Common myeloid progenitor, CD34-positive (primary cell): Measurements from ENCODE around the gene RNF123.
A peak's percentile ranks its signal among the peaks of the same experiment; 100 is the strongest.
"Not testable (repeated sequence)": the region's sequence is repeated elsewhere in the genome, so short reads cannot be mapped to it uniquely, and the experiment has no call there.

ENCODE experiments used
- CTCF ChIA-PET: fragments of 350-600 bp; sonication (Branson Sonifier 250); formaldehyde crosslinking; loops from one replicate; lab custom pipeline; 2021; ENCODE audit warnings: antibody characterized with exemption; lab: Charles Lee
- POLR2A ChIA-PET: fragments of 350-600 bp; sonication (Branson Sonifier 250); formaldehyde crosslinking; loops from one replicate; lab custom pipeline; 2021; ENCODE audit warnings: antibody characterized with exemption; lab: Charles Lee
- DNase-seq, 3 donors: peaks; one replicate each; pipeline versions ENCODE4 v3.0.0 to v3.0.0-alpha.2; 2013
- H3K27ac ChIP-seq, 2 experiments: 1 replicate in 1 of 2; 2 replicates in 1 of 2; pipeline ENCODE4 v1.7.0; 2013; ENCODE audit warnings: inconsistent platforms in 2 of 2, low read length in 2 of 2, mild to moderate bottlenecking in 2 of 2, low read depth in 1 of 2, moderate library complexity in 1 of 2; ENCODE audit not compliant: severe bottlenecking in 2 of 2, insufficient read depth in 1 of 2, poor library complexity in 1 of 2
- H3K27me3 ChIP-seq, 5 experiments: replicated peaks in 2 of 5; 1 replicate in 3 of 5; 2 replicates in 2 of 5; pipeline versions ENCODE4 v1.6.1 to v1.7.0; 2013; ENCODE audit warnings: low read length in 4 of 5, mild to moderate bottlenecking in 2 of 5, moderate library complexity in 2 of 5, inconsistent platforms in 1 of 5; ENCODE audit not compliant: insufficient read depth in 5 of 5, control insufficient read depth in 4 of 5
- H3K36me3 ChIP-seq, 4 experiments: 1 replicate in 2 of 4; 2 replicates in 2 of 4; pipeline versions ENCODE4 v1.6.1 to v1.7.0; 2013; ENCODE audit warnings: low read length in 3 of 4, control low read depth in 1 of 4, mild to moderate bottlenecking in 1 of 4; ENCODE audit not compliant: control insufficient read depth in 4 of 4, insufficient read depth in 4 of 4
- H3K4me1 ChIP-seq, 4 experiments: 1 replicate in 3 of 4; 2 replicates in 1 of 4; pipeline versions ENCODE4 v1.6.1 to v1.7.1; 2013; ENCODE audit warnings: low read length in 3 of 4, mild to moderate bottlenecking in 3 of 4, control low read depth in 1 of 4, inconsistent platforms in 1 of 4, moderate library complexity in 1 of 4; ENCODE audit not compliant: control insufficient read depth in 4 of 4, insufficient read depth in 4 of 4; ENCODE audit errors: control extremely low read depth in 1 of 4
- H3K4me3 ChIP-seq, 7 experiments: 1 replicate in 4 of 7; 2 replicates in 3 of 7; pipeline versions ENCODE4 v1.5.1 to v1.7.0; 2013; ENCODE audit warnings: mild to moderate bottlenecking in 7 of 7, low read length in 6 of 7, moderate library complexity in 6 of 7, inconsistent platforms in 2 of 7, low read depth in 2 of 7, control low read depth in 1 of 7; ENCODE audit not compliant: insufficient read depth in 4 of 7, control insufficient read depth in 1 of 7; ENCODE audit errors: extremely low read depth in 1 of 7
- H3K9me3 ChIP-seq, 5 experiments: 1 replicate in 4 of 5; 2 replicates in 1 of 5; pipeline versions ENCODE4 v1.6.1 to v1.7.1; 2013; ENCODE audit warnings: low read length in 4 of 5, mild to moderate bottlenecking in 2 of 5, inconsistent platforms in 1 of 5, low read depth in 1 of 5, moderate library complexity in 1 of 5; ENCODE audit not compliant: control insufficient read depth in 4 of 5, insufficient read depth in 2 of 5; ENCODE audit errors: control extremely low read depth in 1 of 5
- WGBS: methylation state at CpG from one replicate; pipeline ENCODE4 v1.1.5; 2013; ENCODE audit not compliant: insufficient coverage; 5-methylcytosine and 5-hydroxymethylcytosine counted together

RNF123 gene

DNA sequence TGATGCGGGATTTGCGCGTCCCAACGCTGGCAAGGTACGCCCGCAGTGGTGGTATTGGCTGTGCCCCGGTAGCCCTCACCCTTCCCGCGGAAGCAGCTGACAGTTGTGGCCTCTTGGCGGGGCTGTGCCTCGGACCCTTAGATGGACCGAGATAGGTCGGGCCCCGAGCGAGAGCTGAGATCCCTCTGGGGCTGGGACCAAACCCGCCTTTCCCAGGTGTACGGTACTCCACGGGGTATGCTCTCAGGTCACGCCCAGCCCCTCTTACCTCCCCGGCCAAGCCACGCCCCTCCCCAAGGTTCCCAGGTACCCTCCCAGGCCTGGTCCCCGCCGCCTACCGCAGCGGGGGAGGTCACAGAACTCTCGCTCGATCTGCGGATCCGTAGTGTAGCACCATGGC lies 3.0 kb upstream of the RNF123 start:
- H3K27ac ChIP-seq, H3K9me3 ChIP-seq, POLR2A ChIA-PET: not testable (repeated sequence)
- peaks cover 6 to 32% (median 24%) of the 10 kb centered on the region in 4 experiments for H3K36me3 ChIP-seq
- H3K27me3 ChIP-seq, result peaks cover 0 to 14% (median 2%) of the 10 kb centered on the region in 5 experiments
- CTCF ChIA-PET, result interaction anchor here (0.6 kb wide), 1 partner anchor 591 kb away, joined by 4 read pairs; no protein-coding TSS in a partner anchor
- WGBS, result 2% methylated on average over 16 of the region's 29 CpGs
- H3K4me3 ChIP-seq, result peak overlapping the region in 5 of 7 experiments; percentile 26 to 69 (median 37)
- peaks cover 0 to 29% (median 24%) of the 10 kb centered on the region in 4 experiments for H3K4me1 ChIP-seq
- peak in 1 of 3 donors; percentile 32 for DNase-seq

DNA sequence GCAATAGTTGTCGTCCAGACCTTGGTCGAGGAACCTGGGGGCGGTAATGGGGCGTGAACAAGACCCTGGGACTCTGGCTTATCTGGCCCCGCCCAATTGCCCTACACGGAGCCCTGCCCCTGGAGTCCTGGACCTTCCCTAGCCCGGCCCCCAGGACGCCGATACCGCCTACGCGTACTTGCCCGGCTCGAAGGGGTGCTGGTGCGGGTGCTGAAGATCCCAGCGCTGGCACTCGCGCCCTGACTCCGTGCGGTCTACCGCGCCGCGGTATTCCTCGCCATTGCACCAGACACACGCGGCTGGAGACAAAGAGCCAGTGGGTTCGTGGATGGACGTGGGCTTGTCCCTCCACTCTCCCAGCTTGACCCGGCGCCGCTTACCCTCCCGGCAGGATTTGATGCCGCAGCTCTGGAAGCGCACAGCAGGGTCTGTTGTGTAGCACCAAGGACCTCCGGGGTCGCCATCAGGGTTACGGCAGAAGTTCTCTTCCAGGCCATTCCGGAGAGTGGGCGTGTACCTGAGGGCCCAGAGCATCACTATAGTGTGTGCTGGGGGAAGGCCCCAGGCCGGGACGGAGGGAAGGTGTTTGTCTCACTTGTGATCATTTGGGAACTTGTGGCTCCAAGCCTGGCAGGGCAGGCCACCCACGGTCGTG lies 2.5 kb upstream of the RNF123 start:
- peak; percentile 34 to 63 (median 51) for DNase-seq
- H3K4me1 ChIP-seq, result peaks cover 0 to 30% (median 25%) of the 10 kb centered on the region in 4 experiments
- 18% methylated on average over 37 of the region's 44 CpGs for WGBS
- H3K36me3 ChIP-seq, result peaks cover 6 to 26% (median 19%) of the 10 kb centered on the region in 4 experiments
- H3K9me3 ChIP-seq, CTCF ChIA-PET, POLR2A ChIA-PET, H3K27ac ChIP-seq: not testable (repeated sequence)
- peaks cover 0 to 14% (median 2%) of the 10 kb centered on the region in 5 experiments for H3K27me3 ChIP-seq
- peak overlapping the region in 5 of 7 experiments; percentile 26 to 69 (median 37) for H3K4me3 ChIP-seq

DNA sequence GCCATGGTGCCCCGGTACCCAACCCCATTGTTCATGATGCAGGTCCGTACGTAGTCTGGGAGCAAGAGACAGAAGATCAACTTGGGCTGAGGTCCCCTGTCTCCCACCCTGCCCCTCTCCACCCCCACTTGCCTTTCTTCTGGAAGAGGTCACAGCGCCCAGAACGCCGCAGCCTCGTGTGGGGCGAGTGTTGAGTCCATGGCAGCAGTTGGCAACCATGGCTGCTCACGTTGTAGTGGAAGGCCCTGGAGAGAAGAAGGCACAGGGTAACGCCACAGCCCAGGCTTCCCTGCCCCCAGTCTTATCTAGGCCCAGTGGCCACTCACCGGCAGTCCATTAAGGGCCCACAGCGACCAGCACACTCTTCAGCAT lies 1.9 kb upstream of the RNF123 start:
- POLR2A ChIA-PET, CTCF ChIA-PET, H3K4me3 ChIP-seq, H3K9me3 ChIP-seq, H3K27ac ChIP-seq, DNase-seq: not testable (repeated sequence)
- Histone ChIP-seq H3K36me3 (peaks cover 6 to 21% (median 14%) of the 10 kb centered on the region in 4 experiments), H3K4me1 (peaks cover 0 to 30% (median 25%) of the 10 kb centered on the region in 4 experiments), H3K27me3 (peaks cover 0 to 14% (median 2%) of the 10 kb centered on the region in 5 experiments)
- WGBS, result 100% methylated on average over 3 of the region's 12 CpGs

DNA sequence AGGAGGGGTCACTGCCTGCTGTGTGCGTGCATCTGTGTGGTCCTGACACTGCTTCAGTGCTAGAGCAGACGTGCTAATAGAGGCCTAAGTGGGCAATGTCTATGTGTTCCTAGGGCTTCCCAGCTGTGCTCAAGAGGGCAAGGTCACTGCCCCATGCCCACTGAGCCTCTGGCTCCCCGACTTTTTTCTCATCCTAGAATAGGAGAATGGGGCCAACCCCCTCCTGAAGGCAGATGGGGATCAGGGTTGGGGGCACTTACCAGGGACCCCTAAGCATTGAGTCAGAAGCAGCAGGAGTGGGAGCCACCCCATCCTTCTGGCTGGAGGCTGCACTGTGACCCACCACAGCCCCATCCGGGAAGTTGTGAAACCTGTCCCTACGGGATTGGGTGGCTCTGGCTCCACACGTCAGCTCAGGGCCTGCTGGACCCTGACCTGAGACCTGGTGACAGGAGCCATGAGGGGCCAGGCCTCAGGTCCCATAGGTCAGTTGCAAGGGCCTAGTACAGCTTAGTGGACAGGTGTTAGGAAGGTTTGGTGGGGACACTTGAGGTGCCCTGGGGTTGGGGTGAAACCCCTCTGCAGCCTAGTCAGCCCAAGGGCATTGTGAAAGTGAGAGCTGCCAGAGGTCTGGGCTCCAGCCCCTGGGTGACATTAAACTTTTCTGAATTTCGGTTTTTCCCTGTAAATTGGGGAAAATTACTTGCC lies 865 bp upstream of the RNF123 start:
- peaks cover 2 to 10% (median 5%) of the 10 kb centered on the region in 4 experiments for H3K36me3 ChIP-seq
- peak overlapping the region in 6 of 7 experiments; percentile 80 to 91 (median 85) for H3K4me3 ChIP-seq
- DNase-seq, H3K9me3 ChIP-seq, CTCF ChIA-PET: not testable (repeated sequence)
- POLR2A ChIA-PET, result interaction anchor here (0.6 kb wide), 1 partner anchor 24 kb away, joined by 3 read pairs; no protein-coding TSS in a partner anchor
- 100% methylated on average over 4 of the region's 7 CpGs for WGBS
- peaks cover 0 to 30% (median 25%) of the 10 kb centered on the region in 4 experiments for H3K4me1 ChIP-seq
- peaks cover 0 to 14% (median 2%) of the 10 kb centered on the region in 5 experiments for H3K27me3 ChIP-seq
- peak overlapping the region in 1 of 2 experiments; percentile 83 for H3K27ac ChIP-seq

DNA sequence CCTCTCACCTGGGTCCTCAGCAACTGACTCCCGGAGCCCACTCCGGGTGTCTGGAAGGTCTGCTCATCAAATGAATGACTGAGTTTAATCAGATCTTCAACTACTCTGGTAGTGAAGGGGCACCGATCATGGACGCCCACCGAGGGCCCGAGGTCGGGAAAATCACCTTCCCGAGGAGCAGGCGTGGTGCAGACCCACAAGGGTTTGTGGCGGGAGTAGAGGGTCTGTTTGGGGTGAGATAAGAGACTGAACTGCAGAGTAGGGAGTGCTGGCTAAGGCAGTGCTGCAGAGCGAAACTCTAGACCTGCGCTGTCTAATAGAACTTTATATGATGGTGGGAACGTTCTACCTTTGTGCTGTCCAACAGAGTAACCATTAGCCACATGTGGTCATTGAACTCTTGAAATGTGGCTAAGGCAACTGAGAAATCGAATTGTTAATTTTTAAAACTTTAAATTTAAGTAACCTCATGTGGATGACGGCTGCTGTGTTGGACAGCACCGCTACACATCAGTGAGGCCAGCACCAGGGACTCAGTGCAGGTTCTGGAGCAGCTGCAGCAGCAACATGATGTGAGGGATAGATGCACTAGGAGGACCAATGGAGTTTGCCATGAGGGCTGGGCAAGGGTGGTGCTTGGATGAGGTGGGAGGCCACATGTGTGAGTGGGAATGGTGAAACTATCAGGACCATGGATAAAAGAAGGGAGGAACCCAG lies 709 bp downstream of the RNF123 start:
- Histone ChIP-seq H3K27ac (peak overlapping the region; percentile 70 to 83), H3K27me3 (peaks cover 0 to 12% (median 2%) of the 10 kb centered on the region in 5 experiments), H3K4me3 (peak overlapping the region; percentile 78 to 91 (median 82)), H3K4me1 (peaks cover 0 to 30% (median 25%) of the 10 kb centered on the region in 4 experiments)
- H3K36me3 ChIP-seq, POLR2A ChIA-PET, H3K9me3 ChIP-seq: not testable (repeated sequence)
- DNase-seq, result peak; percentile 20 to 57 (median 41)
- WGBS, result 10% methylated on average over 4 of the region's 16 CpGs
- CTCF ChIA-PET, result interaction anchor here (0.6 kb wide), 1 partner anchor 12 kb away, joined by 3 read pairs; no protein-coding TSS in a partner anchor

DNA sequence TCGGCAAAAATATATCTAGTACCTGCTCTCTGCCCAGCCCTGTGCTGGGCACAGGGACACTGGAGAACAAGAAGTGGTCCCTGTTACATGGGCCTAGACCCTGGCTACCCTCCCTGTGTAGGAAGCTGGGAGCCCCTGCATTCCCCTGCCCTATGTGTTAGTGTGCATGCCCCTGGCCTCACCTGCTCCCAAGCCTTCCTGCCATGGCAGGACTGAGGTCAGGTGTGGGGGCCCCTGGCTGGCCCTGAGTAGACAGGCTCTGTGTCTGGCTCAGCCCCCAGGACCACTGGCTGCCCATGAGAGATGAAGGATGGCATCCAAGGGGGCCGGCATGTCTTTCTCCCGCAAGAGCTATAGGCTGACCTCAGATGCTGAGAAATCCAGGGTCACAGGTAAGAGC lies 1.5 kb downstream of the RNF123 start:
- POLR2A ChIA-PET, H3K27ac ChIP-seq, H3K4me3 ChIP-seq, DNase-seq, CTCF ChIA-PET, H3K9me3 ChIP-seq, H3K27me3 ChIP-seq, H3K36me3 ChIP-seq: not testable (repeated sequence)
- WGBS, result 100% methylated on average over 1 of the region's 3 CpGs
- H3K4me1 ChIP-seq, result peaks cover 0 to 30% (median 24%) of the 10 kb centered on the region in 4 experiments
